HG02798 (cell line): Measurements from ENCODE around the gene NCAM2.
"Not testable (repeated sequence)": the region's sequence is repeated elsewhere in the genome, so short reads cannot be mapped to it uniquely, and the experiment has no call there.

ENCODE experiments used
- ATAC-seq: cut with Tn5 transposase; IDR thresholded peaks from one replicate; pipeline ENCODE4 v1.9.1; 2021; ENCODE audit warnings: mild to moderate bottlenecking; ENCODE audit not compliant: unreplicated experiment, poor library complexity

Gene NCAM2

DNA sequence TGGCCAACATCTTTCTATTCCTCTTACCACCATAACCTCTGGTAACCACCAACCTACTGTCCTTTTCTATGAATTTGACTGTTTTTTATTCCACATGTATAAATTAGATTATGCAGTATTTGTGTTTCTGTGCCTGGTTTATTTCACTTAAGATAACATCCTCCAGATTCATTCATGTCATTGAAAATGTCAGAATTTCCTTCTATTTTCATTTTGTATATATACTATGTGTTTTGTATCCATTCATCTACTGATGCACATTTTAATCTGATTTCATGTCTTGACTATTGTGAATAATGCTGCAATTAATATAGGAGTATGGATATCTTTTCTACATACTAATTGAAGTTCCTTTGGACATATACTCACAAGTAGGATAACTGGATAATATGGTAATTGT lies 403.2 kb downstream of the NCAM2 start:
- ATAC-seq = no peak

DNA sequence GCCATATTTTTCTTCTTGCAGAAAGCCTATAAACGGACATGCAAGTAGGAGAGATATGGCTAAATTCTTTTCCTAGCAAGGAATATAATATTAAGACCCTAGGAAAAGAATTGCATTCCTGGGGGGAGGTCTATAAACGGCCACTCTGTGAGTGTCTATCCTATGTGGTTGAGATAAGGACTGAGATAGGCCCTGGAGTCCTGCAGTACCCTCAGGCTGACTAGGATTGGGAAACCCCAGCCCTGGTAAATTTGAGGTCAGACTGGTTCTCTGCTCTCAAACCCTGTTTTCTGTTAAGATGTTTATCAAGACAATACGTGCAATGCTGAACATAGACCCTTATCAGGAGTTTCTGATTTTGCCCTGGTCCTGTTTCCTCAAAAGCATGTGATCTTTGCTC lies 404.0 kb downstream of the NCAM2 start:
- ATAC-seq = not testable (repeated sequence)

DNA sequence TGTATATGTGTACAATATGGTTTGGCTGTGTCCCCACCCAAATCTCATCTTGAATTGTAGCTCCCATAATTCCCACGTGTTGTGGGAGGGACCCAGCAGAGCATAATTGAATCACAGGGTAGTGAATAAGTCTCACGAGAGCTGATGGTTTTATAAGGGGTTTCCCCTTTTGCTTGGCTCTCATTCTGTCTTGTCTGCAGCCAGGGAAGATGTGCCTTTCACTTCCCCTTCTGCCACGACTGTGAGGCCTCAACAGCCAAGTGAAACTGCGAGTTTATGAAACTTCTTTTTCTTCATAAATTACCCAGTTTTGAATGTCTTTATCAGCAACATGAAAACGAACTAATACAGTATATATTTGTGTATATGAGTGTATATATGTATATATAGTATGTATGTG lies 406.1 kb downstream of the NCAM2 start:
- not testable (repeated sequence) for ATAC-seq

DNA sequence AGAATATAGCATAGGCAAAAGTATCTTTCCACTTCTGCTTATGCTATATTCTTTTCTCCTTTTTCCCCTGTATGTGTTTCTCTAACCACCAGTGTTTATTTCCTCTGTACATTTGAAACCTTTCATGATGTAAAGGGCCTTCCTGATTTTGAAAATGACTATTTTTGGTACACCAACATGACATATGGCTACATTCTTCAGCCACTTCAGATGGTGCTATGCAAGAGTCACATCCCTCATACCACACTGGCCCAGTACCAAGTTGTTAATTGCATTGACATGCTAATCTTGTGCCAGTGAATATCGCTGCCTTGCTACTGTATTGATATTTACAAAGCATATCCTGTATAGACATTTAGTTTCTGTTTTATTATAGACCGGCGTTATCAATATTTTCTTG lies 408.7 kb downstream of the NCAM2 start:
- no peak for ATAC-seq

DNA sequence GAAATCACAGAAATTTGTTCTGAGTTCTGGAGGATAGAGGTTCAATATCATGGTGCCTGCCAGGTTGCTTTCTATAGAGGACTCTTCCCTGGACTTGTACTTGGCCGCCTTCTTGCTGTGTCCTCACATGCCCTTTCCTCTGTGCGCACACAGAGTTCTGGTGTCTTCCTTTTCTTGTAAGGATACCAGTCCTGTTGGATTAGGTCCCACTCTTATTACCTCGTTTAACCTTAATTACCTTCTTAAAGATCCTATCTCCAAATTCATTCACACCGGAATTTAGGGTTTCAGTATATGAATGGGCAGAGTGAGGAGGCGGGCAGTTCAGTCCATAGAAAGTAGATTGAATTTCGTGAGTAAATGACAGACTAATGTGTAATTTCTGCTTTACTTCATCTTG lies 413.9 kb downstream of the NCAM2 start:
- no peak for ATAC-seq

GRCh38 chr21:21415741-21416140 lies 417.5 kb downstream of the NCAM2 start:
- ATAC-seq = no peak

- no peak for ATAC-seq
These were observed 436.7 kb downstream of the NCAM2 start for GRCh38 chr21:21434944-21435343.

GRCh38 chr21:21436012-21436534 lies 437.9 kb downstream of the NCAM2 start:
- no peak for ATAC-seq

GRCh38 chr21:21439761-21440160 lies 441.6 kb downstream of the NCAM2 start:
- no peak for ATAC-seq

GRCh38 chr21:21457077-21457476 lies 458.9 kb downstream of the NCAM2 start:
- no peak for ATAC-seq

- ATAC-seq = no peak
These were observed 460.0 kb downstream of the NCAM2 start for GRCh38 chr21:21458124-21458631.

GRCh38 chr21:21460979-21461378 lies 462.8 kb downstream of the NCAM2 start:
- ATAC-seq = no peak

- no peak for ATAC-seq
These were observed 465.2 kb downstream of the NCAM2 start for GRCh38 chr21:21463456-21463855.

GRCh38 chr21:21464684-21465083 lies 466.5 kb downstream of the NCAM2 start:
- ATAC-seq = no peak

GRCh38 chr21:21466752-21467151 lies 468.5 kb downstream of the NCAM2 start:
- no peak for ATAC-seq

DNA sequence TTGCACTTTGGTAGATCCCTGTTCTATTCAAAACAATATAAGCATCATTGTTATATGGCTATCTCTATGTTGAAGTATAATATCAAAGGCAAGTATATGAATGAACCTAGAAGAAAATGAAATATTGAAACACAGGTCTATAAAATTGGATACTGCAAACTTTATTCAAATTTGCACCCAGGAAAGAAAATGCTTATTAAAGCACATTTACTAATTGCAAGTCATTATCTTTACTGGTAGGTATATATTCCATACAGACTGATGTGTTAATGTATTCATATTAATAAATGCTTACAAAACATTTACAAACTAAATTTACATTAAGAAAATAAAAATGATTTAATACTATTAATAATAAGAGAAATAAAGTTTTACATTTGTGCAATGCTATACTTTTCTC lies 469.8 kb downstream of the NCAM2 start:
- ATAC-seq = no peak

DNA sequence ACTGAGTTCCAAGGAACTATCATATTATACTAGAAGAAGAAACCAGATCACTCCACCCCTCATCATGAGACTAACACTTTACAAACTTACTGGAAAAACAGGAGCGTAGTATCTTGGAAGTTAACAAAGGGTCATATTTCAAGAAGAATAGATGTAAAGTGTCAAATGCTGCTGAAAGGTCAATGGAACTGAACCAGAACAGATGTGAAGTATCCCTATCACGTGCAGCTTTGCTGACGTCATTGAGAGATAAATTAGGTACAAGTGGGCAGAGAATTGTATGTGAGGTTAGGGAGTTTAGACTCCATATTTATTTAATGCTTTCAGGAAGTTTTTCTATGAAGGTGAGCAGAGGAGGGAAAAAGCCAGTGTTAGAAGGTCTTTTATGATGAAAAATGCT lies 483.0 kb downstream of the NCAM2 start:
- ATAC-seq = no peak

- no peak for ATAC-seq
These were observed 510.6 kb downstream of the NCAM2 start for GRCh38 chr21:21508859-21509258.

GRCh38 chr21:21530680-21531079 lies 532.5 kb downstream of the NCAM2 start:
- no peak for ATAC-seq

- no peak for ATAC-seq
These were observed 549.3 kb downstream of the NCAM2 start for GRCh38 chr21:21547368-21547953.

DNA sequence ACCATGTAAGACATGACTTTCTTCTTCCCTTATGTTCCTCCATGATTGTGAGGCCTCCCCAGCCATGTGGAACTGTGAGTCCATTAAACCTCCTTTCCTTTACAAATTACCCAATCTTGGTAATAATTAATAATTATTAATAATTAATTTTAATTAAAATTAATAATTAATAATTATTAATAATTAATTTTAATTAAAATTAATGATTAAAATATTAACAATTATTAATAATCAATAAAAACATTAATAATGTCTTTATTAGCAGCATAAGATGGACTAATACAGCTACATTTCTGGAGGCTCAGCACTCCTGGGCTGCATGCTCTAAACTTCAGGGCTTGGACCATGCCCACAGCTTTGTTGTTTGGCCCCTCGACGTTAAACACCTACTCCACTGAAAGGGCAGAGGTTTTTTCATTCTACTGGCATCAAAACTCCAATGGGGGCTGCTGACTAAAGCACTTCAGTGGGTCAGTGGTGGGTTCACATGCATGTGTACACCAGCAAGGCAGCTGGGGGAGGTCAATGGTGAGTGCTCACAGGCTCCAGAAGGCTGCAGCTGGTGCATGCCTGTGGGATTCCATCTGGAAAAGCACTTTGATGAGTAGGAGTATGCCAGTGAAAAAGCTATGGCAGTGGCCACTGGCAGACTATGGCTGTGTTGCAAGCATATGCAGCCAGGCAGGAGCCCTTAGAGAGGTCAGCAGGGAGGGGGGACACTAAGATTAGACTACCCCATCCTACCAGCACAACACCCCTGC lies 561.3 kb downstream of the NCAM2 start:
- no peak for ATAC-seq
